GM23248 (cell line): ENCODE data around the gene IZUMO1R. TPM values are rescaled to one million over a fixed set of nuclear protein-coding genes. Genes with fewer than 3 reads are reported as not detected.

Source experiments
- DNase-seq: peaks from one replicate; pipeline ENCODE4 v3.0.0-alpha.2; 2015
- H2AFZ ChIP-seq: fragments of 200-600 bp; sonication (generic); 2 replicates; pipeline ENCODE4 v1.6.1; 2016; ENCODE audit warnings: antibody characterized with exemption
- H3F3A ChIP-seq: fragments of 200-600 bp; sonication (generic); 2 replicates; pipeline ENCODE4 v1.6.1; 2016; ENCODE audit warnings: mild to moderate bottlenecking, antibody characterized with exemption, mixed run types; ENCODE audit not compliant: insufficient read depth
- H3K27ac ChIP-seq: fragments of 200-600 bp; sonication (generic); 2 replicates; pipeline ENCODE4 v1.5.1; 2016; ENCODE audit warnings: mild to moderate bottlenecking
- H3K27me3 ChIP-seq: fragments of 200-600 bp; sonication (generic); replicated peaks from 2 replicates; pipeline ENCODE4 v1.6.1; 2016; ENCODE audit warnings: mild to moderate bottlenecking; ENCODE audit not compliant: insufficient read depth
- H3K36me3 ChIP-seq: fragments of 200-600 bp; sonication (generic); 2 replicates; pipeline ENCODE4 v1.6.1; 2016; ENCODE audit warnings: low read depth, mild to moderate bottlenecking
- H3K4me1 ChIP-seq: fragments of 200-600 bp; sonication (generic); 2 replicates; pipeline ENCODE4 v1.6.1; 2016; ENCODE audit warnings: mild to moderate bottlenecking; ENCODE audit not compliant: insufficient read depth
- H3K4me2 ChIP-seq: fragments of 200-600 bp; sonication (generic); one replicate; pipeline ENCODE4 v1.6.1; 2016; ENCODE audit warnings: mild to moderate bottlenecking; ENCODE audit not compliant: unreplicated experiment
- H3K4me3 ChIP-seq: fragments of 200-600 bp; sonication (generic); 2 replicates; pipeline ENCODE4 v1.5.1; 2016; ENCODE audit warnings: mild to moderate bottlenecking
- H3K79me2 ChIP-seq: fragments of 200-600 bp; sonication (generic); 2 replicates; pipeline ENCODE4 v1.6.1; 2016; ENCODE audit warnings: mild to moderate bottlenecking; ENCODE audit not compliant: insufficient read depth
- H3K9ac ChIP-seq: fragments of 200-600 bp; sonication (generic); 2 replicates; pipeline ENCODE4 v1.6.1; 2016; ENCODE audit warnings: mild to moderate bottlenecking
- H3K9me2 ChIP-seq: fragments of 200-600 bp; sonication (generic); 2 replicates; pipeline ENCODE4 v1.6.1; 2016; ENCODE audit warnings: mixed run types, mild to moderate bottlenecking, moderate library complexity; ENCODE audit not compliant: insufficient read depth
- H3K9me3 ChIP-seq: fragments of 200-600 bp; sonication (generic); one replicate; pipeline ENCODE4 v1.6.1; 2017; ENCODE audit warnings: low read depth
- H4K20me1 ChIP-seq: fragments of 200-600 bp; sonication (generic); 2 replicates; pipeline ENCODE4 v1.6.0; 2016; ENCODE audit not compliant: insufficient read depth
- EZH2 ChIP-seq: fragments of 200-600 bp; sonication (generic); IDR thresholded peaks from 2 replicates; pipeline ENCODE4 v1.6.1; 2018; ENCODE audit warnings: antibody characterized with exemption, mild to moderate bottlenecking; ENCODE audit not compliant: insufficient read depth, poor library complexity, severe bottlenecking
- EZH2phosphoT487 ChIP-seq: fragments of 200-600 bp; sonication (generic); IDR thresholded peaks from 2 replicates; pipeline ENCODE4 v1.6.1; 2018; ENCODE audit warnings: antibody characterized with exemption, moderate library complexity, mild to moderate bottlenecking, low read depth; ENCODE audit not compliant: insufficient read depth
- WGBS, 2 experiments: methylation state at CpG; one replicate each; pipeline ENCODE4 v1.1.6; 2015 to 2017; ENCODE audit warnings: low lambda C conversion rate in 2 of 2, low coverage in 1 of 2; ENCODE audit errors: missing lambda C conversion rate in 2 of 2; 5-methylcytosine and 5-hydroxymethylcytosine counted together
- in situ Hi-C: fragments of 300-500 bp; cut with MboI; formaldehyde crosslinking; loops from 2 replicates; pipeline ENCODE4 v1.15.0; 2020
- polyA plus RNA-seq: library from polyadenylated mRNA; unstranded; fragments of >200 nt; fragmentation: Nextera tagmentation; extraction: Ambion mirVana; gene quantifications from 2 replicates; pipeline ENCODE4 v1.2.1, GENCODE V29; 2016
- total RNA-seq: library from RNA; depleted of rRNA; stranded (reverse); fragments of >200 nt; shearing (Covaris generic); gene quantifications from 2 replicates; pipeline ENCODE4 v1.2.3, GENCODE V29; 2014

The IZUMO1R gene
- total and polyA plus RNA-seq, 2 experiments from 2014 or later: not detected

GRCh38 chr11:94307101-94307791 is 2.9 kb downstream of the IZUMO1R start:
- Histone ChIP-seq H3K4me2 (no peak overlapping the region), H3K9me3 (no peaks in the 10 kb centered on the region), H3K4me3 (no peak overlapping the region), H4K20me1 (no peaks in the 10 kb centered on the region), H3K9ac (no peak overlapping the region), H3K27ac (no peak overlapping the region), H3K79me2 (no peaks in the 10 kb centered on the region), H3K27me3 (peaks cover 28% of the 10 kb centered on the region), H3K9me2 (no peaks in the 10 kb centered on the region), H3K4me1 (no peaks in the 10 kb centered on the region), H3F3A (no peaks in the 10 kb centered on the region), H3K36me3 (no peaks in the 10 kb centered on the region), H2AFZ (no peak overlapping the region)
- in situ Hi-C loops: no loop called here
- no peak for DNase-seq
- 69 to 70% methylated on average over 14 of the region's 14 CpGs for WGBS, 2 experiments
- no peak for TF ChIP-seq EZH2phosphoT487
- TF ChIP-seq EZH2: no peak

GRCh38 chr11:94308024-94308423 is 3.6 kb downstream of the IZUMO1R start:
- Histone ChIP-seq H3K9me2 (no peaks in the 10 kb centered on the region), H3K4me3 (no peak overlapping the region), H3K4me1 (no peaks in the 10 kb centered on the region), H3K36me3 (no peaks in the 10 kb centered on the region), H3K27ac (no peak overlapping the region), H3K27me3 (peaks cover 23% of the 10 kb centered on the region), H3K9ac (no peak overlapping the region), H3K4me2 (no peak overlapping the region), H3F3A (no peaks in the 10 kb centered on the region), H4K20me1 (no peaks in the 10 kb centered on the region), H2AFZ (no peak overlapping the region), H3K79me2 (no peaks in the 10 kb centered on the region), H3K9me3 (no peaks in the 10 kb centered on the region)
- DNase-seq: no peak
- WGBS, 2 experiments: 50 to 61% methylated on average over 5 of the region's 5 CpGs
- in situ Hi-C loops: no loop called here
- TF ChIP-seq EZH2 (no peak), EZH2phosphoT487 (no peak)

DNA sequence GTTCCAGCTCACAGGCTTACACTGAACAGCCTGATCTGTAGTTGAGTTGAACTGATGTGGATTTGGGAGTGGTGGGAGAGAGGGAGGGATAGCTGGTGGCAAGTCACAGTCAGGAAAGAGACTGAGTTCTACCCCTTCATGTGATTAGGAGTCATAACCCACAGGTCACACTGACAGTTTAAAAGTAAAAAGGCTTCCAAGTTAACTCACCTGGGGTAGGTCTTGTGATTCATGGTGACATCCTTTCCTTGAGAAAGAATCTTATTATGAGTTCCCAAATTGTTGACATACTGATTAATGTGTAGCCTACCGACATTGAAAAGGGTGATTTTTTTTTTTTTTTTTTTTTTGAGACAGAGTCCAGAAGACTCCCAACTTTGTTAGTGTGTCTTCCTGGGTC is 5.4 kb downstream of the IZUMO1R start:
- Histone ChIP-seq H3K36me3 (no peaks in the 10 kb centered on the region), H3K4me3 (no peak overlapping the region), H3K9me2 (no peaks in the 10 kb centered on the region), H3F3A (no peaks in the 10 kb centered on the region), H3K27me3 (peaks cover 13% of the 10 kb centered on the region), H3K4me1 (no peaks in the 10 kb centered on the region), H2AFZ (no peak overlapping the region), H3K27ac (no peak overlapping the region), H3K4me2 (no peak overlapping the region), H3K9ac (no peak overlapping the region), H3K79me2 (no peaks in the 10 kb centered on the region), H3K9me3 (no peaks in the 10 kb centered on the region), H4K20me1 (no peaks in the 10 kb centered on the region)
- no peak for DNase-seq
- in situ Hi-C loops: no loop called here
- TF ChIP-seq EZH2phosphoT487 (no peak), EZH2 (no peak)
- WGBS, 2 experiments: 0% methylated on average over 1 of the region's 1 CpG

DNA sequence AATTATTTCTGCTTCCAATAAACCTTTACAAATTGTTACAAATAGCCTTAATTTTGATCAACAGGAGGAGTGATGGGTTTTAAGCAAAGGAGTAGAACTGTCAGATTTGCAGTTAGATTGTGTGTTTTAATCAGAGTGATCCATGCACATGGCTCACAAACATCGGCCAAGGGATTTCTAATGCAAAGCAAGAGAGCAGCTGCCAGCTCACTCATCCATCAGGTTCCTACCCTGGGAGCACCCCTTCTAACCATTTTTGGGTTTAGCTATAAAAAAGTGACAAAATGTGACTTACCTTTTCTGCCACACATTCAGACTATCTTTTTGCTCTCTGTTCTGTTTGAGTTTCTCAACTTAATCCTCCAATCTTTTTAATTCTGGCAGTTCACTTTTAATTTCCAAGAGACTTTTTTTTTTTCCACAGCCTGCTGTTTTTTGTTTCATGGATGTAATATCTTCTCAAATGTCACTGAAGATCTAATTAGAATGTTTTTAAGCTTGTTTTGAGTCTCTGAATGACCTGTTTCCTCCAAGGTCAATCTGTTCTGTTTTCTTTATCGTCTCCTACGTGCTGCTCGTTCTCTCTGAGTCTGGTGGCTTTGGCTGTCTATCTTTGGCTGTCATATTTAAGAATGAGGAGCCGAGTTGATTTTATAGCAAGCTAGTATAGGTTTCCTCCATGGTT is 6.0 kb downstream of the IZUMO1R start:
- no peak overlapping the region for H3K27ac ChIP-seq
- 9 to 10% methylated on average over 5 of the region's 5 CpGs for WGBS, 2 experiments

More for the DNA sequence above, 6.0 kb downstream of the IZUMO1R start:
- Histone ChIP-seq H4K20me1 (no peaks in the 10 kb centered on the region), H3K36me3 (no peaks in the 10 kb centered on the region), H3K4me3 (no peak overlapping the region), H3K9me2 (no peaks in the 10 kb centered on the region), H3K4me1 (no peaks in the 10 kb centered on the region), H3K79me2 (no peaks in the 10 kb centered on the region), H3K4me2 (no peak overlapping the region), H2AFZ (no peak overlapping the region), H3F3A (no peaks in the 10 kb centered on the region), H3K27me3 (peaks cover 13% of the 10 kb centered on the region), H3K9ac (no peak overlapping the region), H3K9me3 (no peaks in the 10 kb centered on the region)
- in situ Hi-C loops: no loop called here
- no peak for DNase-seq
- no peak for TF ChIP-seq EZH2
- no peak for TF ChIP-seq EZH2phosphoT487
